ENCODE data around the gene DHX9. TPM values are rescaled to one million over a fixed set of nuclear protein-coding genes. Genes with fewer than 3 reads are reported as not detected.

Gene DHX9
- total RNA-seq, 4 donors from 2014 or later: 47.7 to 102 (median 84.9) TPM

GRCh38 chr1:182855911-182856310 lies 16.8 kb downstream of the DHX9 start:
- TF ChIP-seq CTCF (IDR thresholded peaks at IDR 0.05; ENCODE audit: low read depth): no peak

GRCh38 chr1:182857212-182857611 lies 18.1 kb downstream of the DHX9 start:
- no peak for TF ChIP-seq CTCF (IDR thresholded peaks at IDR 0.05; ENCODE audit: low read depth)

GRCh38 chr1:182860658-182861057 lies 21.5 kb downstream of the DHX9 start:
- TF ChIP-seq CTCF (IDR thresholded peaks at IDR 0.05; ENCODE audit: low read depth): no peak

GRCh38 chr1:182861994-182862393 lies 22.8 kb downstream of the DHX9 start:
- no peak for TF ChIP-seq CTCF (IDR thresholded peaks at IDR 0.05; ENCODE audit: low read depth)

- no peak for TF ChIP-seq CTCF (IDR thresholded peaks at IDR 0.05; ENCODE audit: low read depth)
These were observed 23.7 kb downstream of the DHX9 start for GRCh38 chr1:182862827-182863226.

GRCh38 chr1:182863940-182864339 lies 24.8 kb downstream of the DHX9 start:
- no peak for TF ChIP-seq CTCF (IDR thresholded peaks at IDR 0.05; ENCODE audit: low read depth)

- TF ChIP-seq CTCF (IDR thresholded peaks at IDR 0.05; ENCODE audit: low read depth): no peak
These were observed 28.7 kb downstream of the DHX9 start for GRCh38 chr1:182867861-182868260.

Measured in subcutaneous adipose tissue (tissue), 4 donors.